Liver (tissue), 9 donors: Measurements from ENCODE around the gene HARS1. TPM values are rescaled to one million over a fixed set of nuclear protein-coding genes. Genes with fewer than 3 reads are reported as not detected.

Experiments
- DNase-seq: peaks from one replicate; pipeline ENCODE4 v3.0.0-alpha.2; 2017; ENCODE audit warnings: low spot score
- H3K27ac ChIP-seq, 2 donors: one replicate each; pipeline ENCODE4 v1.7.0; 2013; ENCODE audit warnings: inconsistent platforms in 2 of 2, low read length in 2 of 2, control low read depth in 1 of 2, low read depth in 1 of 2, mild to moderate bottlenecking in 1 of 2
- H3K27me3 ChIP-seq, 4 donors: one replicate each; pipeline versions ENCODE4 v1.6.1 to v1.7.0; 2013; ENCODE audit warnings: low read length in 3 of 4, inconsistent platforms in 1 of 4, mild to moderate bottlenecking in 1 of 4, moderate library complexity in 1 of 4; ENCODE audit not compliant: control insufficient read depth in 4 of 4, insufficient read depth in 4 of 4
- H3K36me3 ChIP-seq, 4 donors: one replicate each; pipeline versions ENCODE4 v1.6.1 to v1.7.0; 2013; ENCODE audit warnings: low read length in 3 of 4, mild to moderate bottlenecking in 3 of 4, low read depth in 1 of 4, moderate library complexity in 1 of 4; ENCODE audit not compliant: control insufficient read depth in 4 of 4, insufficient read depth in 3 of 4
- H3K4me1 ChIP-seq, 4 donors: one replicate each; pipeline versions ENCODE4 v1.6.1 to v1.7.0; 2013; ENCODE audit warnings: low read length in 3 of 4, mild to moderate bottlenecking in 3 of 4, moderate library complexity in 1 of 4; ENCODE audit not compliant: control insufficient read depth in 4 of 4, insufficient read depth in 4 of 4
- H3K4me3 ChIP-seq, 3 donors: one replicate each; pipeline versions ENCODE4 v1.6.1 to v1.7.0; 2013; ENCODE audit warnings: low read length in 3 of 3, control low read depth in 1 of 3, low read depth in 1 of 3, mild to moderate bottlenecking in 1 of 3
- H3K9ac ChIP-seq, 2 donors: one replicate each; pipeline ENCODE4 v1.7.0; 2013; ENCODE audit warnings: low read length in 2 of 2, mild to moderate bottlenecking in 2 of 2, moderate library complexity in 2 of 2, control low read depth in 1 of 2, low read depth in 1 of 2
- H3K9me3 ChIP-seq, 4 donors: one replicate each; pipeline versions ENCODE4 v1.6.1 to v1.7.0; 2013; ENCODE audit warnings: low read length in 3 of 4; ENCODE audit not compliant: control insufficient read depth in 4 of 4
- HNF4G ChIP-seq: IDR thresholded peaks from 2 replicates; pipeline ENCODE4 v1.6.1; 2016; ENCODE audit warnings: antibody characterized with exemption
- JUND ChIP-seq, 2 donors: IDR thresholded peaks; 2 replicates each; pipeline ENCODE4 v1.6.1; 2016; ENCODE audit warnings: antibody characterized with exemption in 2 of 2
- RXRA ChIP-seq, 2 donors: IDR thresholded peaks; 2 replicates each; pipeline ENCODE4 v1.6.1; 2017 to 2018; ENCODE audit warnings: antibody characterized with exemption in 2 of 2, mild to moderate bottlenecking in 1 of 2
- SP1 ChIP-seq: IDR thresholded peaks from 2 replicates; pipeline ENCODE4 v1.6.1; 2018; ENCODE audit warnings: antibody characterized with exemption, mild to moderate bottlenecking
- YY1 ChIP-seq: IDR thresholded peaks from 2 replicates; pipeline ENCODE4 v1.6.1; 2016; ENCODE audit warnings: antibody characterized with exemption, mild to moderate bottlenecking
- WGBS: extraction: QIAGEN DNeasy Blood & Tissue Kit; methylation state at CpG from one replicate; pipeline ENCODE4 v1.1.7; 2013; 5-methylcytosine and 5-hydroxymethylcytosine counted together
- polyA plus RNA-seq, 2 donors: library from polyadenylated mRNA; stranded (reverse) in 1 of 2; unstranded in 1 of 2; fragments of 200-250 nt in 1 of 2; fragments of >200 nt in 1 of 2; fragmentation: Nextera tagmentation in 1 of 2; extraction: Ambion mirVana in 1 of 2; gene quantifications; one replicate each; pipeline versions ENCODE4 v1.2.1 to v1.2.3, GENCODE V29; 2013 to 2015
- total RNA-seq, 2 donors: library from RNA; depleted of rRNA; stranded (reverse); fragments of >200 nt; gene quantifications; one replicate each; pipeline ENCODE4 v1.2.3, GENCODE V29; 2014
- TF ChIP-seq, protein P1 (sequence below): fragments of 150-350 bp; IDR thresholded peaks from 2 replicates; pipeline ENCODE4 v1.5.1; 2017; ENCODE audit warnings: improper control_type of control experiment, low read depth, low read length; ENCODE audit not compliant: missing input control
- TF ChIP-seq, protein P2 (sequence below): IDR thresholded peaks from 2 replicates; pipeline ENCODE4 v1.6.1; 2016; ENCODE audit warnings: antibody characterized with exemption
- TF ChIP-seq, protein P3 (sequence below): IDR thresholded peaks from 2 replicates; pipeline ENCODE4 v1.6.1; 2016; ENCODE audit warnings: antibody characterized with exemption, mild to moderate bottlenecking
- TF ChIP-seq, protein P4 (sequence below): IDR thresholded peaks from 2 replicates; pipeline ENCODE4 v1.6.1; 2016; ENCODE audit warnings: antibody characterized with exemption
- donor health status: healthy.
- donor health status: healthy.
- donor health status: healthy.
- donor health status: healthy.
- donor health status: healthy.

The HARS1 gene
- total and polyA plus RNA-seq, 4 donors = 31.2 to 57.1 (median 37.3) TPM

DNA sequence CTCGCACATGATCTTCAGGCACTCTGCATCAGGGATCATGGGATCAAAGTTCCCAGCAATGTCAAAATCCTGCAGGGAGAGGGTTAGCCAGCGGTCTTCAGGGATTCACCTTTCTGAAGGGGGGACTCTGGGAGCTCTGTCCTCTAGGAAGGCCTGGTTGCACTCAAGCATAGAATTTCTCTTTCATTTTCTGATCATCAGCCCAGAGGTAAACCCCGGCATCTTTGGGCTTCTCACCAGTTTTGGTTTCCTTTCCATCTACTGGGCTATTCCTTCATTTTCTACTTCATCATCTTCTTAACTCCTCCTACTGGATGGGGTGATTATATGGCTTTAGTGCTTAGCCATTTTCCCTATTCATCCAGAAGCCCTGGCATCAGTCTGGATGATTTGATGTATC is 13.2 kb downstream of the HARS1 start (continued):
- TF ChIP-seq, protein P1, sequence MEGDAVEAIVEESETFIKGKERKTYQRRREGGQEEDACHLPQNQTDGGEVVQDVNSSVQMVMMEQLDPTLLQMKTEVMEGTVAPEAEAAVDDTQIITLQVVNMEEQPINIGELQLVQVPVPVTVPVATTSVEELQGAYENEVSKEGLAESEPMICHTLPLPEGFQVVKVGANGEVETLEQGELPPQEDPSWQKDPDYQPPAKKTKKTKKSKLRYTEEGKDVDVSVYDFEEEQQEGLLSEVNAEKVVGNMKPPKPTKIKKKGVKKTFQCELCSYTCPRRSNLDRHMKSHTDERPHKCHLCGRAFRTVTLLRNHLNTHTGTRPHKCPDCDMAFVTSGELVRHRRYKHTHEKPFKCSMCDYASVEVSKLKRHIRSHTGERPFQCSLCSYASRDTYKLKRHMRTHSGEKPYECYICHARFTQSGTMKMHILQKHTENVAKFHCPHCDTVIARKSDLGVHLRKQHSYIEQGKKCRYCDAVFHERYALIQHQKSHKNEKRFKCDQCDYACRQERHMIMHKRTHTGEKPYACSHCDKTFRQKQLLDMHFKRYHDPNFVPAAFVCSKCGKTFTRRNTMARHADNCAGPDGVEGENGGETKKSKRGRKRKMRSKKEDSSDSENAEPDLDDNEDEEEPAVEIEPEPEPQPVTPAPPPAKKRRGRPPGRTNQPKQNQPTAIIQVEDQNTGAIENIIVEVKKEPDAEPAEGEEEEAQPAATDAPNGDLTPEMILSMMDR = no peak
- TF ChIP-seq JUND (IDR thresholded peaks at IDR 0.05) = no peak
- TF ChIP-seq RXRA (IDR thresholded peaks at IDR 0.05) = no peak
- TF ChIP-seq, protein P2, sequence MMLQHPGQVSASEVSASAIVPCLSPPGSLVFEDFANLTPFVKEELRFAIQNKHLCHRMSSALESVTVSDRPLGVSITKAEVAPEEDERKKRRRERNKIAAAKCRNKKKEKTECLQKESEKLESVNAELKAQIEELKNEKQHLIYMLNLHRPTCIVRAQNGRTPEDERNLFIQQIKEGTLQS = no peak
- no peak for TF ChIP-seq SP1
- no peak for TF ChIP-seq HNF4G

DNA sequence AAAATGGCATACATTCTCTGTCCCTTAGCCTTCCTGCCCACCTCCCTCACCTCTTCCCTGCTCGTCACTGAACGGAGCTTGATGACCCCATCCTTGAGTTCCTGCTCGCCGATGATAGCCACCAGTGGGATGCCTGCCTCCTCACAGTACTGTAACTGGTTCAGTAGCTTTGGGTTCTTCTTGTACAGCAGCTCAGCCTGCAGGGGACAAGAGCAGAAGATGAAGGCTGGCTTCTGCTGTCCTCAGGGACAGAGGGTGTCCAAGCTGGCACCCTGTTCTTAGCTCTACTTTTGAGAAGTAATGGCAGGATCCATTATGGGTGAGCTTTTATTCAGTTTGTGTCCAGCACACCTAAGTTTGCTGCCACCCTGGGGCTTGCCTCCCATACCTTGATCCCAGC is 16.5 kb downstream of the HARS1 start:
- H3K27ac ChIP-seq = no peak overlapping the region
- 97% methylated on average over 4 of the region's 4 CpGs for whole genome bisulfite sequencing
- H3K36me3 ChIP-seq = peaks cover 7 to 65% (median 32%) of the 10 kb centered on the region in 4 donors
- H3K27me3 ChIP-seq = no peaks in the 10 kb centered on the region
- DNase-seq = no peak
- H3K9me3 ChIP-seq = no peaks in the 10 kb centered on the region
- H3K4me3 ChIP-seq = no peak overlapping the region
- H3K9ac ChIP-seq = no peak overlapping the region
- peaks cover 0 to 1% (median 0%) of the 10 kb centered on the region in 4 donors for H3K4me1 ChIP-seq
- TF ChIP-seq JUND (IDR thresholded peaks at IDR 0.05) = no peak

DNA sequence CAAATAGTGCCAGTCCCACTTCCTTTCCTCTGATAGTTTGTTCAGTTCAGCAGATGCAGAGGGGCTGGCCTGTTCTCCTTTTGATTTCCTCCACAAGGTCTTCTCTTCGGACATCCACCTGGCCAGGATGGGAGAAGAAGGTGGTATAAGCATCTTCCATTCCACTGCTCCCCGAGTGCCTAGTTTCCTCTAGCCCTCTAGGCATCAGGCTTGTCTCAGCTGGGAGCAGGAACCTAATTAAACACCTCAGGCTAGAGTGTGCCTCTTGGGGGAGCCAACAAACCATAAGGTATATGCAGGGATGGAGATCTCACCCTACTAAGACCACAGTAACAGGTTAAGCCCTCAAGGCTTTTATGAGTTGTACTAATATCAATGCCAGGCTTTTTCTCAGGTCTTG is 17.0 kb downstream of the HARS1 start:
- no peak overlapping the region for H3K9ac ChIP-seq

More for the DNA sequence above, 17.0 kb downstream of the HARS1 start:
- H3K4me1 ChIP-seq = peaks cover 0 to 1% (median 0%) of the 10 kb centered on the region in 4 donors
- no peak overlapping the region for H3K4me3 ChIP-seq
- peaks cover 7 to 65% (median 34%) of the 10 kb centered on the region in 4 donors for H3K36me3 ChIP-seq
- no peaks in the 10 kb centered on the region for H3K27me3 ChIP-seq
- 90% methylated on average over 2 of the region's 2 CpGs for WGBS
- no peak overlapping the region for H3K27ac ChIP-seq
- no peaks in the 10 kb centered on the region for H3K9me3 ChIP-seq
- TF ChIP-seq, protein P3, sequence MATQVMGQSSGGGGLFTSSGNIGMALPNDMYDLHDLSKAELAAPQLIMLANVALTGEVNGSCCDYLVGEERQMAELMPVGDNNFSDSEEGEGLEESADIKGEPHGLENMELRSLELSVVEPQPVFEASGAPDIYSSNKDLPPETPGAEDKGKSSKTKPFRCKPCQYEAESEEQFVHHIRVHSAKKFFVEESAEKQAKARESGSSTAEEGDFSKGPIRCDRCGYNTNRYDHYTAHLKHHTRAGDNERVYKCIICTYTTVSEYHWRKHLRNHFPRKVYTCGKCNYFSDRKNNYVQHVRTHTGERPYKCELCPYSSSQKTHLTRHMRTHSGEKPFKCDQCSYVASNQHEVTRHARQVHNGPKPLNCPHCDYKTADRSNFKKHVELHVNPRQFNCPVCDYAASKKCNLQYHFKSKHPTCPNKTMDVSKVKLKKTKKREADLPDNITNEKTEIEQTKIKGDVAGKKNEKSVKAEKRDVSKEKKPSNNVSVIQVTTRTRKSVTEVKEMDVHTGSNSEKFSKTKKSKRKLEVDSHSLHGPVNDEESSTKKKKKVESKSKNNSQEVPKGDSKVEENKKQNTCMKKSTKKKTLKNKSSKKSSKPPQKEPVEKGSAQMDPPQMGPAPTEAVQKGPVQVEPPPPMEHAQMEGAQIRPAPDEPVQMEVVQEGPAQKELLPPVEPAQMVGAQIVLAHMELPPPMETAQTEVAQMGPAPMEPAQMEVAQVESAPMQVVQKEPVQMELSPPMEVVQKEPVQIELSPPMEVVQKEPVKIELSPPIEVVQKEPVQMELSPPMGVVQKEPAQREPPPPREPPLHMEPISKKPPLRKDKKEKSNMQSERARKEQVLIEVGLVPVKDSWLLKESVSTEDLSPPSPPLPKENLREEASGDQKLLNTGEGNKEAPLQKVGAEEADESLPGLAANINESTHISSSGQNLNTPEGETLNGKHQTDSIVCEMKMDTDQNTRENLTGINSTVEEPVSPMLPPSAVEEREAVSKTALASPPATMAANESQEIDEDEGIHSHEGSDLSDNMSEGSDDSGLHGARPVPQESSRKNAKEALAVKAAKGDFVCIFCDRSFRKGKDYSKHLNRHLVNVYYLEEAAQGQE = no peak
- TF ChIP-seq YY1 = no peak
- TF ChIP-seq JUND (IDR thresholded peaks at IDR 0.05) = no peak
- TF ChIP-seq, protein P4, sequence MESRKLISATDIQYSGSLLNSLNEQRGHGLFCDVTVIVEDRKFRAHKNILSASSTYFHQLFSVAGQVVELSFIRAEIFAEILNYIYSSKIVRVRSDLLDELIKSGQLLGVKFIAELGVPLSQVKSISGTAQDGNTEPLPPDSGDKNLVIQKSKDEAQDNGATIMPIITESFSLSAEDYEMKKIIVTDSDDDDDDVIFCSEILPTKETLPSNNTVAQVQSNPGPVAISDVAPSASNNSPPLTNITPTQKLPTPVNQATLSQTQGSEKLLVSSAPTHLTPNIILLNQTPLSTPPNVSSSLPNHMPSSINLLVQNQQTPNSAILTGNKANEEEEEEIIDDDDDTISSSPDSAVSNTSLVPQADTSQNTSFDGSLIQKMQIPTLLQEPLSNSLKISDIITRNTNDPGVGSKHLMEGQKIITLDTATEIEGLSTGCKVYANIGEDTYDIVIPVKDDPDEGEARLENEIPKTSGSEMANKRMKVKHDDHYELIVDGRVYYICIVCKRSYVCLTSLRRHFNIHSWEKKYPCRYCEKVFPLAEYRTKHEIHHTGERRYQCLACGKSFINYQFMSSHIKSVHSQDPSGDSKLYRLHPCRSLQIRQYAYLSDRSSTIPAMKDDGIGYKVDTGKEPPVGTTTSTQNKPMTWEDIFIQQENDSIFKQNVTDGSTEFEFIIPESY = no peak
- no peak for DNase-seq
